ENCODE results near the gene CYP2A6.

The CYP2A6 gene

DNA sequence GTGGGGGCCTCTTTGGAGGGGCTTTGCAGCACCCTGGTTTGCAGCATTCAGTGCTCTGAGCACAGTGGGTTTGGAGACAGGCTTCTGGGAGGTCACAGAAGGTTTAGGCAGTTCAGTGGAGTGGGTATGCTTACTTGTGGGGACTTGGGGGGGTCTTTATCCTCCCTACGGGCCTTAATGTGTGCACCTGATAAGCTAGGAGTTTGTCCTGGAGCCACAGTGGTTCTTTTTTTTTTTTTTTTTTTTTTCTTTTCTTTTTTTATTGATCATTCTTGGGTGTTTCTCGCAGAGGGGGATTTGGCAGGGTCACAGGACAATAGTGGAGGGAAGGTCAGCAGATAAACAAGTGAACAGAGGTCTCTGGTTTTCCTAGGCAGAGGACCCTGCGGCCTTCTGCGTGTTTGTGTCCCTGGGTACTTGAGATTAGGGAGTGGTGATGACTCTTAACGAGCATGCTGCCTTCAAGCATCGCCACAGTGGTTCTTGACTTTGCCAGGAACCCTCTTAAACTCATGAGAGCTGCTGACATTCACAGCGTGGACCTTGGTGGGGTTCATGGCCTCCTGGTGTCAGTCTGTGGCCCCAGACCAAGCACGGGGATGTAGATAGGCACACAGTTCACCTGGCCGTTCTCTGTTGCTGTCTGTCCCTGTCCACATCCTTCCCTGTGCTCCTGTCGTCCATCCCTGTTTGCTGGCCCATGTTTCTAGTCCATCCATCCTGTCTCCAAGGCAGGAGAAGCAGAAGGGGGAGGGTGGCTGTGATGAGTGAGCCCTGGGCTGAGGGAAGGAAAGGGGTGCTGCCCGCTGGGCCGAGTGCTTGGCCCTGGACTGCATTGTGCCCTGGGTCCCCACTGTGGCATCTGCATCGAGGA, 48.6 kb downstream of the CYP2A6 start:
- DNase-seq = no peak

- DNase-seq = no peak
Measured at GRCh38 chr19:40800997-40801377, 49.3 kb downstream of the CYP2A6 start.

GRCh38 chr19:40800339-40800996, 49.8 kb downstream of the CYP2A6 start:
- DNase-seq = no peak

- no peak for DNase-seq
Measured at GRCh38 chr19:40799558-40800338, 50.5 kb downstream of the CYP2A6 start.

DNA sequence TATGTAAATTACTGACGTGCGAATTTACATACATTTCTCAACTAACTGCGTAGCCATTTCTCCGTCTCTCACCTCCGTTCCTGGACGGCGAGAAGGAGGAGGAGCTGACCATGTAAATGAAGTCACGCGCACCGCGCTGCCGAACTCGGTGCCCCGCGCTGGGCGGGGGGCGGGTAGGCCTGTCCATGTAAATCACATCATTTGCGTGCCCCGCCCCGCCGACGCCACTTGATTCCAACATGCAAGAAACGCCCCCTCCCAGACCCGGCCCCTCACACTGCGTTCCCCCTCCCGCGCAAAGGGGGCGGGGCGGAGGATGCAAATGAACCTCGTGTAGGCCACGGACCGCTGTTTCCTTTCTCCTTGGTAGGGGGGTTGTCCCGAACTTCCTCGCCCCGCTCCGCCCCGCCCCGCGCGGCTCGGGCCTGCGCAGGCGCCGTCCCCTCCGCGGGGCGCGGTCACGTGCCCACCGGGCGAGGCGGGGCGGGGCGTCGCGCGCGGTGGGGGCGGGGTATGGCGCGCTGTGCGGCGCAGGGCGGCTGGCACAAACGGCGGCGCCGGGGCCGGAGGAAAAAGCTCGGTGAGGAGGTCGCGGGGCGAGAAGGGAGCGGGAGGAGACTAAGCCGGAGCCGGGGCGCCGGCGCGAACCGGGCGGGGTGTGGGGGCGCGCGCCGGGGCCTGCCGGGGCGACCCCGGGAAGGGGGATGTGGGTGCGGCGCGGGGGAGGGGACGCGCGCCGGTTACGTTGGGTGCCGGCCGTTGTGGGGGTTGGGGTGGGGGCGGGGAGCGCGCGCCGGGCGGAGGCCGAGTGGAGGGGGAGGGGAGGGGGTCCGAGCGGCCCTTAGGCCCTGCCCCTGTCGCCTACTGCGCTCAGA, 51.3 kb downstream of the CYP2A6 start, which contains the start of gene EGLN2:
Gene EGLN2 (plus strand): TSS at position 509 of the 875 bp plus-strand sequence. CDS start 1,382 bp downstream, outside the sequence.
- peak; percentile 100 for DNase-seq

DNA sequence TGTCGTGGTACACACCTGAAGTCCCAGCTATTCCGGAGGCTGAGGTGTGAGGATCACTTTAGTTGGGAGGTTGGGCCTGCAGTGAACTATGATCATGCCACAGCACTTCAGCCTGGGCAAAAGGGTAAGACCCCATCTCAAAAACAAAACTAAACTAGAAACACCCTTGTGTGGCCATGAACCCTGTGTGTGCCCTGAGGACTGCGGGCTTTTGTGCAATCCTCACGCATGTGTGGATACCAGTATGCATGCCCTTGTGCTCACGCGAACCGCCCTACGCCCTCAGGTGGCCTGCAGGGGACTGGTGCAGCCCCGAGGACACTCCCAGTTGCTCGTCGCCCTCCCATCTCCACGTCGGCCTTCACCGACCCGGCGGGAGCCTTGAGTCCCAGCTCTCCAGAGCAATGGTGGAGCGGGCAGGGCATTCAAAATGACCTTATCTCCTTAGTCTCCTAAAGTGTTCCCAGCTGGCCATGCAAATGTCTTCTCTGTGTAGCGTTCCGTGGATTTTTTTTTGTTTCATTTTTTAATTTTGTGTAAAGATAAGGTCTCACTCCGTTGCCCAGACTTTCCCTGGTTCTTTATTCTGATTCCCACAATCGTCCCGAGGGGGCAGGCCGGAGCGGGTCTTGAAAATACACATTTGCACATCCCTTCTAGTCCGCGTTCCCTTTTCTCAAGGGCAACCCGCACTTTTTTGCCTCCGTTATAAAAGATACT, 52.1 kb downstream of the CYP2A6 start:
- DNase-seq = peak; percentile 52

- DNase-seq = no peak
Measured at GRCh38 chr19:40797166-40797962, 52.9 kb downstream of the CYP2A6 start.

All from activated CD4-positive, alpha-beta T cell treated with anti-CD3 and anti-CD28 coated beads for 1 hour (primary cell).